Activated T-cell treated with anti-CD3 and anti-CD28 coated beads, Interleukin-2, amount 50 U/mL, for 72 hours (primary cell): Measurements from ENCODE around the gene OR2T35. TPM values are rescaled to one million over a fixed set of nuclear protein-coding genes. Genes with fewer than 3 reads are reported as not detected.
"Not testable (repeated sequence)": the region's sequence is repeated elsewhere in the genome, so short reads cannot be mapped to it uniquely, and the experiment has no call there.

Experiments
- ATAC-seq, 2 donors: fragments of 150-1000 bp; cut with Tn5 transposase; replicated peaks in 1 of 2; 2 replicates each; pipeline ENCODE4 v1.10.0; 2021; ENCODE audit warnings: moderate library complexity in 2 of 2, mild to moderate bottlenecking in 1 of 2
- DNase-seq, 2 donors: peaks; one replicate each; pipeline ENCODE4 v3.0.0; 2021 to 2022; ENCODE audit warnings: mixed read lengths in 1 of 2
- H3K27ac Mint-ChIP-seq: one replicate; pipeline ENCODE4 v1.8.0; 2022; ENCODE audit warnings: mild to moderate bottlenecking, moderate library complexity, mixed read lengths
- H3K27me3 Mint-ChIP-seq: one replicate; pipeline ENCODE4 v1.8.0; 2022; ENCODE audit warnings: low read depth, mixed read lengths
- H3K36me3 Mint-ChIP-seq, 2 donors: one replicate each; pipeline ENCODE4 v1.8.0; 2022; ENCODE audit warnings: mixed read lengths in 2 of 2, mild to moderate bottlenecking in 1 of 2; ENCODE audit not compliant: insufficient read depth in 2 of 2
- H3K4me1 Mint-ChIP-seq: one replicate; pipeline ENCODE4 v1.8.0; 2022; ENCODE audit warnings: low read depth, mixed read lengths
- H3K4me3 Mint-ChIP-seq, 2 donors: one replicate each; pipeline ENCODE4 v1.8.0; 2022; ENCODE audit warnings: mild to moderate bottlenecking in 2 of 2, mixed read lengths in 2 of 2, moderate library complexity in 2 of 2
- H3K9me3 Mint-ChIP-seq, 2 donors: one replicate each; pipeline ENCODE4 v1.8.0; 2022; ENCODE audit warnings: mixed read lengths in 2 of 2
- total RNA-seq, 2 donors: library from RNA; stranded (reverse); gene quantifications; one replicate each; pipeline ENCODE4 v1.2.3, GENCODE V29; 2022

Gene OR2T35
- total RNA-seq = not detected

GRCh38 chr1:248645178-248645577 is at the start of gene OR2T35:
TSS of gene OR2T35 (minus strand) at chr1:248645278. CDS start at chr1:248639258, 6,020 bp downstream.
- H3K9me3 Mint-ChIP-seq, ATAC-seq, H3K4me1 Mint-ChIP-seq, H3K36me3 Mint-ChIP-seq, H3K27me3 Mint-ChIP-seq, DNase-seq, H3K27ac Mint-ChIP-seq, H3K4me3 Mint-ChIP-seq: not testable (repeated sequence)

- DNase-seq (no peak), ATAC-seq (no peak)
- Mint-ChIP-seq H3K36me3 (peaks cover 6 to 11% of the 10 kb centered on the region in 2 donors), H3K27ac (no peak overlapping the region), H3K9me3 (peaks cover 4 to 10% of the 10 kb centered on the region in 2 donors), H3K27me3 (peaks cover 13% of the 10 kb centered on the region), H3K4me3 (no peak overlapping the region), H3K4me1 (peaks cover 7% of the 10 kb centered on the region)
These were observed 46.6 kb upstream of the OR2T35 start for GRCh38 chr1:248691567-248692155.

GRCh38 chr1:248688527-248689298 is 43.6 kb upstream of the OR2T35 start:
- Mint-ChIP-seq H3K36me3 (peaks cover 6 to 11% of the 10 kb centered on the region in 2 donors), H3K9me3 (peaks cover 4 to 10% of the 10 kb centered on the region in 2 donors), H3K27me3 (peaks cover 7% of the 10 kb centered on the region), H3K27ac (no peak overlapping the region), H3K4me1 (peaks cover 14% of the 10 kb centered on the region), H3K4me3 (no peak overlapping the region)
- ATAC-seq (no peak), DNase-seq (no peak)

GRCh38 chr1:248686815-248687214 is 41.7 kb upstream of the OR2T35 start:
- Mint-ChIP-seq H3K27me3 (no peaks in the 10 kb centered on the region), H3K4me3 (peak overlapping the region in 1 of 2 donors; percentile 9), H3K27ac (no peak overlapping the region), H3K36me3 (peaks cover 2 to 9% of the 10 kb centered on the region in 2 donors), H3K4me1 (peaks cover 14% of the 10 kb centered on the region), H3K9me3 (peaks cover 4 to 5% of the 10 kb centered on the region in 2 donors)
- peak; percentile 58 to 69 for ATAC-seq
- DNase-seq = peak; percentile 6 to 14

- Mint-ChIP-seq H3K4me3 (no peak overlapping the region), H3K27me3 (no peaks in the 10 kb centered on the region), H3K4me1 (peaks cover 7% of the 10 kb centered on the region), H3K36me3 (peaks cover 0 to 1% of the 10 kb centered on the region in 2 donors), H3K9me3 (no peaks in the 10 kb centered on the region), H3K27ac (no peak overlapping the region)
- DNase-seq = no peak
- no peak for ATAC-seq
These were observed 36.6 kb upstream of the OR2T35 start for GRCh38 chr1:248681651-248682050.

GRCh38 chr1:248670003-248670402 is 24.9 kb upstream of the OR2T35 start:
- Mint-ChIP-seq H3K27ac (no peak overlapping the region), H3K27me3 (no peaks in the 10 kb centered on the region), H3K9me3 (peaks cover 2 to 3% of the 10 kb centered on the region in 2 donors)

GRCh38 chr1:248663453-248664328 is 18.6 kb upstream of the OR2T35 start:
- H3K4me3 Mint-ChIP-seq, H3K27ac Mint-ChIP-seq, ATAC-seq, H3K36me3 Mint-ChIP-seq, H3K4me1 Mint-ChIP-seq, H3K9me3 Mint-ChIP-seq, H3K27me3 Mint-ChIP-seq, DNase-seq: not testable (repeated sequence)

More at GRCh38 chr1:248670003-248670402, 24.9 kb upstream of the OR2T35 start:
- ATAC-seq (no peak), DNase-seq (no peak)
- H3K36me3 Mint-ChIP-seq = peaks cover 0 to 3% of the 10 kb centered on the region in 2 donors
- no peak overlapping the region for H3K4me3 Mint-ChIP-seq
- H3K4me1 Mint-ChIP-seq = no peaks in the 10 kb centered on the region

- not testable (repeated sequence) for ATAC-seq, H3K27ac Mint-ChIP-seq, H3K36me3 Mint-ChIP-seq, H3K9me3 Mint-ChIP-seq, H3K4me1 Mint-ChIP-seq, H3K4me3 Mint-ChIP-seq, H3K27me3 Mint-ChIP-seq, DNase-seq
These were observed 11.7 kb upstream of the OR2T35 start for GRCh38 chr1:248656797-248657196.

GRCh38 chr1:248655354-248655753 is 10.3 kb upstream of the OR2T35 start, which contains the start of gene OR2T27:
TSS of gene OR2T27 (minus strand) at chr1:248655528. CDS start at chr1:248650884, 4,644 bp downstream.
- H3K9me3 Mint-ChIP-seq, H3K27me3 Mint-ChIP-seq, ATAC-seq, H3K4me3 Mint-ChIP-seq, H3K4me1 Mint-ChIP-seq, H3K27ac Mint-ChIP-seq, DNase-seq, H3K36me3 Mint-ChIP-seq: not testable (repeated sequence)

GRCh38 chr1:248648770-248649536 is 3.9 kb upstream of the OR2T35 start:
- peak; percentile 44 to 56 for ATAC-seq
- H3K27me3 Mint-ChIP-seq, H3K4me3 Mint-ChIP-seq, H3K9me3 Mint-ChIP-seq, DNase-seq, H3K36me3 Mint-ChIP-seq, H3K27ac Mint-ChIP-seq, H3K4me1 Mint-ChIP-seq: not testable (repeated sequence)

GRCh38 chr1:248642971-248643651 is 2.0 kb downstream of the OR2T35 start:
- DNase-seq, H3K27me3 Mint-ChIP-seq, H3K4me1 Mint-ChIP-seq, H3K9me3 Mint-ChIP-seq, H3K36me3 Mint-ChIP-seq, H3K27ac Mint-ChIP-seq, H3K4me3 Mint-ChIP-seq: not testable (repeated sequence)
- ATAC-seq = peak in 1 of 2 donors; percentile 33

- H3K4me3 Mint-ChIP-seq, ATAC-seq, H3K36me3 Mint-ChIP-seq, H3K27me3 Mint-ChIP-seq, H3K9me3 Mint-ChIP-seq, H3K27ac Mint-ChIP-seq, H3K4me1 Mint-ChIP-seq, DNase-seq: not testable (repeated sequence)
These were observed 3.5 kb downstream of the OR2T35 start for GRCh38 chr1:248641583-248641982.
